ENCODE measurements around the gene CARD9. TPM values are rescaled to one million over a fixed set of nuclear protein-coding genes. Genes with fewer than 3 reads are reported as not detected.

CARD9 gene
- total RNA-seq, 1 donor: 14.7 TPM

DNA sequence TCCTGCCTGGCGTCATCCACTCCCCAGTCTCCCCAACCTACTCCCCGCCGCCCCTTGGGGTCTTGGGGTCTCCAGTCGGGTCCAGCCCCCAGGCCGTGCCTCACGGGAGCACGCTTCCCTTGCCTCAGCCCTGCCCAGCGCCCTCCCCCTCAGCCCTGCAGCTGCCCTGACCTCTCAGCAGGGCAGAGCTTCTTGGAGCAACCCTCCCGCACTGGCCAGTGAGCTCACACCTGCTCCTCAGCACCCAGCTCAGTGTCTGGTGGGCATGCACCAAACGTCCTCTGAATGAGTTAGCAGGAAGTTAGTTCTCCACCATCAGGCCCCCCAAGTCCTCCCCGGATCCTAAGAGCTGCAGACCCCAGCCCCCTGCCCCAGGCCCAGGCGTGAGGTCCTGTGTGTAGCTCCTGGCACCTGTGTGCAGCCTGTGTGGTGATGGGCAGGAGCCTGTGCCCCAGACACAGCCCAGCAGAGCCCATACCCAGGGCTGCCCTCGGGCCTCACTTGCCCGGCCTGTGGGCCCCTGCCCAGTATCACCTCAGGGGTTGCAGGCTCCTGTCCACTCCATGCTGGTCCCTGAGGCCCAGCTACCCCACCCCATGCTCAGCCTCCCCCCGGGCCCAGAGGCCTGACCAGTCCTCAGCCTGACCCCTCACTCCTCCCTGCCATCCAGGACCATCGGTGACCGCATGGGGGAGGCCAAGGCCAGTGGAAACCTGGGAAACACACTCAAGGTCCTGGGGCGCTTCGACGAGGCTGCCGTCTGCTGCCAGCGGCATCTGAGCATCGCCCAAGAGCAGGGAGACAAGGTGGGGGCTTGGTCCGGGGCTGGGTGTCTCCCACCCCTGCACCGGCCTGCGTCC, 37.9 kb downstream of the CARD9 start:
- DNase-seq (ENCODE audit: low read depth): no peak
- no peak overlapping the region for H3K4me3 ChIP-seq (ENCODE audit: low read depth, low read length)
- TF ChIP-seq, protein P1, sequence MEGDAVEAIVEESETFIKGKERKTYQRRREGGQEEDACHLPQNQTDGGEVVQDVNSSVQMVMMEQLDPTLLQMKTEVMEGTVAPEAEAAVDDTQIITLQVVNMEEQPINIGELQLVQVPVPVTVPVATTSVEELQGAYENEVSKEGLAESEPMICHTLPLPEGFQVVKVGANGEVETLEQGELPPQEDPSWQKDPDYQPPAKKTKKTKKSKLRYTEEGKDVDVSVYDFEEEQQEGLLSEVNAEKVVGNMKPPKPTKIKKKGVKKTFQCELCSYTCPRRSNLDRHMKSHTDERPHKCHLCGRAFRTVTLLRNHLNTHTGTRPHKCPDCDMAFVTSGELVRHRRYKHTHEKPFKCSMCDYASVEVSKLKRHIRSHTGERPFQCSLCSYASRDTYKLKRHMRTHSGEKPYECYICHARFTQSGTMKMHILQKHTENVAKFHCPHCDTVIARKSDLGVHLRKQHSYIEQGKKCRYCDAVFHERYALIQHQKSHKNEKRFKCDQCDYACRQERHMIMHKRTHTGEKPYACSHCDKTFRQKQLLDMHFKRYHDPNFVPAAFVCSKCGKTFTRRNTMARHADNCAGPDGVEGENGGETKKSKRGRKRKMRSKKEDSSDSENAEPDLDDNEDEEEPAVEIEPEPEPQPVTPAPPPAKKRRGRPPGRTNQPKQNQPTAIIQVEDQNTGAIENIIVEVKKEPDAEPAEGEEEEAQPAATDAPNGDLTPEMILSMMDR (IDR thresholded peaks at IDR 0.05; ENCODE audit: insufficient read depth, low read depth, low read length): no peak

DNA sequence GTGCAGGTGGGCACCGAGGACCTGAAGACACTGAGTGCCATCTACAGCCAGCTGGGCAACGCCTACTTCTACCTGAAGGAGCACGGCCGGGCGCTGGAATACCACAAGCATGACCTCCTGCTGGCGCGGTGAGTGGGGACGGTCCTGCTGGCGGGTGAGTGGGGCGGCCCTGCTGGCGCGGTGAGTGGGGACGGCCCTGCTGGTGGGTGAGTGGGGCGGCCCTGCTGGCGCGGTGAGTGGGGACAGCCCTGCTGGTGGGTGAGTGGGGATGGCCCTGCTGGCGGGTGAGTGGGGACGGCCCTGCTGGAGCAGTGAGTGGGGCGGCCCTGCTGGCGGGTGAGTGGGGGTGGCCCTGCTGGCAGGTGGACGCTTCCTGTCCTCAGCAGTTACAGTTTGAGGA, 38.9 kb downstream of the CARD9 start:
- TF ChIP-seq, protein P1 (IDR thresholded peaks at IDR 0.05; ENCODE audit: insufficient read depth, low read depth, low read length): no peak
- DNase-seq (ENCODE audit: low read depth): no peak
- no peak overlapping the region for H3K4me3 ChIP-seq (ENCODE audit: low read depth, low read length)

DNA sequence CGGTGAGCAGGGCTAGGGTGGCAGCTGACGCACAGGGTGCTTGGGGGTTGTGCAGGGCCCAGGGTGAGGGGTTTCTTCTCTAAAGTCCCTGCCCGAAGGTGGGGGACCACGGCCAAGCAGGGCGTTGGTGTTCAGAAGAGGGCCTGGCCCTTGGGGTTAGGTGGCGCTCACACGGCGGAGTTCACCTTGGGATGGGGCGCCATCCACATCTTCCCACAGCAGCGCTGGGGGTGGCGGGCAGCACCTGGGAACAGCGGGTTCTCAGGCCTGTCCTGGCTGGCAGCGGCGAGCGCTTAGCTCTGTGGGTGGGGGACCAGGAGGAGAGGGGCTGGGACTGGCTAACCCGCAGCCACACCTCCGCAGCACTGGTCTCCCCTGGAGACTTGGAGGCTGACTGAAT, 40.0 kb downstream of the CARD9 start:
- TF ChIP-seq, protein P1 (IDR thresholded peaks at IDR 0.05; ENCODE audit: insufficient read depth, low read depth, low read length): no peak

DNA sequence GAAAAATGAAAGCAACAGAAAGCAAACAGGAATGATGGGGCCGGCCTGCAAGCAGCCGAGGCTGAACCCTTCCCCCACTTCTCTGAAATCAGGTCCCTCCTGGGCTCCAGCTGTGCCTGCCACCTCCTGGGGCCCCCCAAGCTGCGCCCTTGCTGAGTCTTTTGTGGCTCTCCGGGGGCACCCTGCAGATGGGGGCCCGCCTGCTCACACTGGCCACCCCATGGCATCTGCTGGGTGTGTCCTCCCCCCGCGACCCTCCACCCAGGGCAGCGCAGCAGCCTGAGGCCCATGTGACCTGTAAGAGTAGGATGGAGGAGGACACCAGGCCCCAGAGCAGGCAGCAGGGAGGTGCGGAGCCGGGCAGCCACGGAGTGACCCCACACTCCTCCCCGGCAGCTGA, 40.4 kb downstream of the CARD9 start:
- TF ChIP-seq, protein P1 (IDR thresholded peaks at IDR 0.05; ENCODE audit: insufficient read depth, low read depth, low read length): no peak
- no peak for DNase-seq (ENCODE audit: low read depth)
- no peak overlapping the region for H3K4me3 ChIP-seq (ENCODE audit: low read depth, low read length)

More for the DNA sequence above, 40.0 kb downstream of the CARD9 start:
- DNase-seq (ENCODE audit: low read depth): no peak
- H3K4me3 ChIP-seq (ENCODE audit: low read depth, low read length): no peak overlapping the region

DNA sequence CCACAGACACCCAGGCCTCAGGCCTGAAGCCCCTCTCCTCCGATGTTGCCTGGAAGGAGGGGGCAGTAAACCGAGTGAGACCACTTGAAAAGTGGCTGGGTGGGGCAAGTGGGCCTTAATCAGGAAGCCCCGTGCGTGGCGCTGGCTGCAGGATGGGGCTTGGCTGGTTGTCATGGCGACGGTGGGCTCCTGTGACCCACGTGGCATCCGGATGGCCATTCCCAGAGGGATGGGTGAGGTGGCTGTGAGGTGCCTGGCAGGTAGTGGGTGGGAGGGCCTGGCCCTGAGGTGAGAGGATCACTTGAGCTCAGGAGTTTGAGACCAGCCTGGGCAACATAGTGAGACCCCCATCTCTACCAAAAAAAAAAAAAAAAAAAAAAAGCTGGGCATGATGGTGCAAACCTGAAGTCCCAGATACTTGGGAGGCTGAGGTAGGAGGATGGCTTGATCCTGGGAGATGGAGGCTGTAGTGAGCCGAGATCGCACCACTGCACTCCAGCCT, 40.9 kb downstream of the CARD9 start:
- H3K4me3 ChIP-seq (ENCODE audit: low read depth, low read length): no peak overlapping the region

DNA sequence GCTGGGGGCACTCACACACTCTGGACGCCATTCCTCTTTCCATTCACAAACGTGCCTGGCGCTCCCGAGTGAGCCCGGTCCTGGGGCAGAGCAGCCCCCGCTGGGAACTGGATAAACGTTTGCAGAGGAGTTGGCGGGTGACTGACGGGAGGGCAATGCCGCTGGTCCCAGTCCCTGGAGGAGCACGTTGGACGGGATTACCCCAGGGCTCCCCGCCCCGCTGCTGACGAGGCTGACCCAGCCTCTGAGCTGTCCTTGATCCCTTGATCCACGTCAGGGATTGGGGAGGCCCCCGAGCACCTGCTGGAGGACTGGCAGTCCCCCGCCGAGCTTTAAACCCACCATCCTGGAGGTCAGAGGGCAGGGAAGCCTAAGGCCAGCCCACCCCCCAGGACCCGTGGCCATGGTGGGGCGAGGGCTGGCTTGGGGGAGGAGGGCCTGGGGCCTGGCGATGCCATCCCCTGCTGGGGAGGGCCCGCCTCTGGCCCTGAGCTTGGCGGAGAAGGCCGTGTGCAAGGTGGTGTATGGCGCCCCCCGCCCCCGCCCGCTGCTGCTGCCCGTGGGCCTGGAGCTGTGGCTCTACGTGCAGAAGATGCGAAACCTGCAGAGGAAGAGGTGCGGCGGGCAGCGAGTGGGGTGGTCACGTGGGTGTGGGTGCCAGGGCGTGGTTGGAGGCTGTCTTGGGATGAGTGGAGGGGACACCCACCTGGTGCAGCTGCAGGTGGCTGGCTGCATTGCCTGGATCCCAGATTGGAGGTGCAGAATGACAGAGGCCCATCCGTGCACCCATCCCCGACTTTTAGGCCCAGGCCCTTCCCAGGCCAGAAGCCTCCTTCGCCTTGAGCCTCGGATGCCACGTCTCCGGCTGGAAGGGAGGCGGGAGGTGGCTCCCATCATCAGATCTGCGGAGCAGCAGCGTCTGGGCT, 41.6 kb downstream of the CARD9 start:
- no peak overlapping the region for H3K4me3 ChIP-seq (ENCODE audit: low read depth, low read length)
- TF ChIP-seq, protein P1 (IDR thresholded peaks at IDR 0.05; ENCODE audit: insufficient read depth, low read depth, low read length): no peak
- no peak for DNase-seq (ENCODE audit: low read depth)

More for the DNA sequence above, 40.9 kb downstream of the CARD9 start:
- no peak for DNase-seq (ENCODE audit: low read depth)
- TF ChIP-seq, protein P1 (IDR thresholded peaks at IDR 0.05; ENCODE audit: insufficient read depth, low read depth, low read length): no peak
